Left cardiac atrium (tissue), 4 donors: ENCODE data around the gene DYSF. TPM values are rescaled to one million over a fixed set of nuclear protein-coding genes. Genes with fewer than 3 reads are reported as not detected.
A peak's percentile ranks its signal among the peaks of the same experiment; 100 is the strongest.

ENCODE experiments used
- ATAC-seq, 2 donors: fragments of 200-7000 bp; cut with Tn5 transposase; one replicate each; pipeline ENCODE4 v1.9.1; 2020; ENCODE audit warnings: mild to moderate bottlenecking in 2 of 2, moderate library complexity in 2 of 2
- DNase-seq: peaks from one replicate; pipeline ENCODE4 v3.0.0-alpha.2; 2020
- intact Hi-C, 2 donors: fragments of 100-400 bp; cut with DNase I; formaldehyde crosslinking; loops; one replicate each; pipeline versions ENCODE4 v1.14.1 to v1.15.1; 2022 to 2023
- total RNA-seq, 2 donors: library from RNA; stranded (reverse); fragmentation: NEBNext Ultra II Directional; extraction: Animal tissue kit (Norgen Biotek cat#: 25700); gene quantifications; one replicate each; pipeline ENCODE4 v1.2.1, GENCODE V29; 2021
- donor health status: DM: no; HTN: yes; CAD: no.
- donor health status: DM: no; HTN: yes; CAD: no; lungs with severe emphysema.
- donor health status: DM: yes; HTN: yes; CAD: no.
- donor health status: Dilated cardiomyopathy.

The DYSF gene
- total RNA-seq, 2 donors from 2014 or later: 36.8 to 45.8 TPM

DNA sequence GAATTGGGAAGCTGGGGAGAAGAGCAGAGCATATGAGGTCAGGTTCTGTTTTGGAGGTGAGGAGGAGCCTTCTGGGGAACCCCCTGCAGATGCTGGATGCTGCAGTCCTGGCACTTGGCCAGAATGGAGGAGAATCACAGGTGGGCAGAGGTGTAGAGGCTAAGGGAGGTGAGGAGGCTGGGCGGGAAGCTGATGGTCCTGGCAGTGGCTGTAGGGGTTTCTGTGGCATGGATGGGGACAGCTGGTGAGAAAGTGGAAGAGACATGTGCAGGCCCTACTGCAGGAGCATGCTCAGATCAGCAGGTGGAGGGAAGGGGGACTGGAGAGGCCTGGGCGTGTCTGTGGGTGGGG, 101.3 kb downstream of the DYSF start:
- DNase-seq (peak; percentile 18), ATAC-seq (no peak)
- intact Hi-C loops: no loop called here

DNA sequence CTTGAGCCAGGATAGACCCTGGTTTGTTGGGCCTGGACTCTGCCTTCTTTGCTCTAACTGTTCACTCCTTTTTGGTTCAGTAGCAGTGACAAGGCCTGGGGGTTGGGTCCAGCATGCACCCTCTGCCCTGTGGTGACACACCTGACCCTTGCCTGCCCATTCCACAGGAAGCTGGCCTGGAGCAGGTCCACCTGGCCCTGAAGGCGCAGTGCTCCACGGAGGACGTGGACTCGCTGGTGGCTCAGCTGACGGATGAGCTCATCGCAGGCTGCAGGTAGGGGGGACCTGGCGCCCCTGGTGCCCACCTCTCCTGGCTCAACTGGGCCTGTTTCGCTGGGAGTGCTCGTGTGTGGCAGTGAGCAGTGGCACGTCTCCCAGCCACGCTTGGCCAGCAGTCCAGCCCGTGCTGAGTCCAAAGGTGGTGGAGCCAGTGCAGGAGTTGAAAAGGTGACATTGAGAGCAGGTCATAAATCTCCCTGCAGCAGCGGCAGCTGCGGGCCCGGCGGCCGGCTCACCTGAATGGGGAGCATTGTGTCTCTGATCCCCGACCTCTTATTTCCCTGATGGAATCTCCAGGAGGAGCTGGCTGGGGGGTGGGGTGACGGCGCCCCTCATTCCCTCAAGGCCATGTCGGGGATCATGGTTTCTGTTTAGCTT, 102.6 kb downstream of the DYSF start:
- ATAC-seq (no peak), DNase-seq (peak; percentile 10)
- intact Hi-C loops: no loop called here

DNA sequence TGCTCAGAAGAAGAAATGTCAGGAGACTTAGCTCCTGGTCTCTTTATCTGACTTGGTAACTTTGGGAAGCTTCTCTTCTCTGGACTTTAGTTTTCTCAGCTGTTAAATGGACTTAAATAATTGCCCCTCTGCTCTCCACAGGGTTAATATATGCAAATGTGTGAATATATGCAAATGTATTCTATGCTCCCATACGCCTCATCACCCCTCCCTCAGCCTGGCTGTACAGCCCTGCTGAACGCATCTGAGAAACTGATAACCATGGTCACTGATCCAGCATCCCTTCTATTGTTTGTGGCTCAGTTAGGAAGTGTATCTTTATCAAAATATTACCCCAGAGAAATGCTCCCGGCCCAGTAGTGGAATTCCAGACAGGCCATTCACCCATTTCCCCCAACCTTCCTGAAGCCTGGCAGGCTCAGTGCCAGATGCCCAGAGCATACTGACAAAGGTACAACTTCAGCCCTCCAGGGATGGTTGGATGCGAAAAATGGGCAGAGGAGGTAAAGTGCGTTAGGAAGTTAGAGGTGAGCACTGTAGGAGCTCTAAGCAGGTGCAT, 103.4 kb downstream of the DYSF start:
- intact Hi-C loops: no loop called here
- peak; percentile 13 for DNase-seq
- ATAC-seq: no peak

DNA sequence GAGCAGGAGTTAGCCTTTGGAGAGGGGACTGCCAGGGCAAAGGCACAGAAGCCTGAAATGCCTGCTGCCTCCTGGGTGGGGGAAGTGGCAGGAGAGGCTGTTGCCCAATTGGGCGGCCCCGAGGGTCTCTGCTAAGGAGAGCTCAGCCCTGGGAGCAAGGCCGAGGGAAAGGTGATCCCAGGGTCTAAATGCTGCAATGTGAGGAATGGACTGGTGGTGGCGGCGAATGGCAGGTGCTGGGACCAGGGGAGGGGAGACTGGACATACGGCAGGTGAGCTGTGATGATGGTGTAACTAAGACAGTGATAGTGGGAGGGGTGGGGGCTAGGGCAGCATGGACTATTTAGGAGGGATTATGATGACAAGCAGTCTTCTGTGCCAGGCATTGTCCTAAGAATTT, 104.0 kb downstream of the DYSF start:
- DNase-seq (peak; percentile 9), ATAC-seq (no peak)
- intact Hi-C loops: no loop called here

DNA sequence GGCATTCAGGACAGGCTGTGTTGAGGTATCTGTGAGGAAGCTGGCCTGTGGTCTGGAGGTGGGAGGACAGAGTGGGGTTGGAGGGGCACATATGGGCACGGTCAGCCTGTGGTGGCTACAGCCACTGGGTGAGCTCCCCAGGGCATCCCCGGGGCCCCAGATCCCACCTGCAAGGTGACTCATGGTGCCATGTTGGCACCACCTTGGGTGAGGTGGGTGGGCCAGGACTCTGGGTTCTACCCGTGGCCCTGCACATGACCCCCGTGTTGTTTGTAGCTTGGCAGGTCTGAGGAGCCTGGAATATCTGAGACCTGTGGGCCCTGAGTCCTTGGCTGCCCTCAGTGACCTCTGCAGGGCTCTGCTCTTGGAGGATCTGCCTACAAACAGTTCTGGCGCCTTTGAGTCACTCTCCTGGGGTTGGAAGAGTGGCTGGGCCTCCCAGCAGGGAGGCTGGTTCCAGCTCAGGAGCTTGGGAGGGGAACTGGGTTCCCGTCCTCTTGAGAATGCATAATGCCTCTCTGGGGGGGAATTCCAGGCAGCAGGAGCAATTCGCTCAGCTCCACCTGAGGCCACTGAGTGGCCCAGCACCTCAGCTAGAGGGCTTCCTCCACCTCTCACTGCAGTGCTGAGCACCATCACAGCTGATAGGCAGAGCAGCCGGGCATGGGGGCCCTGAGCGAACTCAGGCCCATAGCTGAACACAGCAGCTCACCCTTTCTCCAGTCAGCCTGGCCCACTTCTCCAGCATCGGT, 105.1 kb downstream of the DYSF start:
- DNase-seq (peak; percentile 12), ATAC-seq (no peak)
- intact Hi-C loops: no loop called here

DNA sequence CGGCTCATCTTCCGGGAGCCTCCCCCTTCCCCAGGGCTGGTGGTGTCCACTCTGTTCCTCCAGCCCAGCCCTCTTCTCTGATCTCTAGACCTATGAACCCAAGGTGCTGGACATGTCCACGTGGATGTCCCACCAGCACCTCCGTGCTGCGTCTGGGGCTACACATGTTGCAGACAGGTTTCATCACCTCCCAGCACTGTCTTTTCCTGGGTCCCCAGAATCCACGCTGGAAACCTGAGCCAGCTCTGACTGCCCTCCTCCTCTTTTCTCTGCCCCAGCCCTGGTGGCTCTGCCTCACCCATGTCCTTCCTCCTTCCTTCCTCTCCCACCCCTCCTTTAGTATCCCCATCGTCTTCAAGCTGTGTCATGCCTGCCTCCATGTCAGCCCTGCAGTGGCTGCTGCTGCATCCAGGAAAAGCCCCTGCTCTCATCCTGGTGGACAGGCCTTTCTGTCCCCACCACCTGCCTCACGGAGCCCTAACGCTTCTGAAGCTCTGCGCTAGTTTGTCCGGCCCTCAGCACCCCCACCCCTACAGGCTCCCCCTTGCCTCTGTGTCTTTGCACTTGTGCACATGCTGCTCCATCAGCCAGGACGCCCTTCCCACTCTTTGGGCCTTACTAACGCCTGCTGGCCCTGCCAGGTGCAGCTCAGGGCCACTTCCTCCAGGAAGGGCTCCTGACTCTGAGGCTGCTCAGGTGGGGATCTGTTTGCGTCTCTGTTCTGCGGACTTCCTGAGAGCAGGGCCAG, 105.9 kb downstream of the DYSF start:
- DNase-seq (peak; percentile 1), ATAC-seq (no peak)
- intact Hi-C loops: no loop called here

DNA sequence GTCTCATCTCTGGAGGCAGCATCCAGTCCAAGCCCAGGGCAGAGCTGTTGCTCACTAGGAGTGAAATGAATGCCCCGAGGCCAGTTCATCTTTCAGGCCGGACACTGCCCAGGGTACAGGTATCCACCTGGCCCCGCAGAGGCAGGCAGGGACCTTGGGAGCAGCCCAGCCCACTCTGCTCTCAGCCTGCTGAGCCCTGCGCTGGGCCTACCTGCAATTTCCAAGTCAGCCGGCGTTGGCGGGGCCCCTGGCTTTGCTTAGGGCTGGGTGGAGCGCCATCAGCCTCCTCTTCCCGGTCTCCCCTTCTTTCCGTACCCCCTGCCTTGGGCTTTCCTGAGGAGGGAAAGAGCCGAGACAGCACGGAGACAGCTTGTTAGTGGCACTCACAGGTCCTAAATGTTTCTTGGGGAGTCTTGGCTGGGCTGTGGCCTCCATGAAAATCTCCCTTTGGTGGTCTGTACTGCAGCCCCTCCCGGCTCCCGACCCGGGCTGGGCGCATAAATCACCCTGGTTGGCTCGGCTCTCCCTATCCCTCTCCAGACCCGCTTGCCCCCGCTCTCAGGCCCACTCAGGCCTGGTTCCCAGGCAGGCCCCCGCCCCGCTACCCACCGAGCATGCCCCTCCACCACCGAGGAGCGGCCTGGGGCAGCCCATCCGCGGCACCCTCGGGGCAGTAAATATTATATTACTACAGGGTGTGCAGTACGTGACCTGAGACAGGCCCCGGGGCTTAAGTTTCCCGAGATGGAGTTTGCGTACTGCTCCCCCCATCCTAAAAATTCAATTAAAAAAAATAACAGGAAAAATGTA, 106.7 kb downstream of the DYSF start:
- intact Hi-C loops: no loop called here
- peak; percentile 14 for DNase-seq

DNA sequence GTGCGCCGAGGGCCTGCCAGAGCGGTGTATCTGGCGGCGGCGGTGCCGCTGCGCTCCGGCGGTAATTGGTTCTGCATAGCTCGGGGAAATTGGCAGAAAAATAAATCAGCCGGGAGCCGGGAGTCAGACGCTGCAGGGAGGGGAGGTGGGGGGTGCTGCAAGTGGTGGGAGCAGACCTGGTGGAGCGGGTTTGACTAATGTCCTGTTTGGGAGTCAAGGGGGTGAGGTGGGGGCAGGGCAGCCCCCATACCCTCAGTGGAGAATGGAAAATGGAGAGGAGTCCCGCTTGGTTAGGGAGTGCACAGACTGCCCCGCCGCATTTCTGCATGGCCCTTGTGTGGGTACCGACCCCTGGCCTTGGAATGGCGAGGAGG, 107.3 kb downstream of the DYSF start:
- DNase-seq (peak; percentile 19), ATAC-seq (no peak)

More for the DNA sequence above, 106.7 kb downstream of the DYSF start:
- no peak for ATAC-seq

DNA sequence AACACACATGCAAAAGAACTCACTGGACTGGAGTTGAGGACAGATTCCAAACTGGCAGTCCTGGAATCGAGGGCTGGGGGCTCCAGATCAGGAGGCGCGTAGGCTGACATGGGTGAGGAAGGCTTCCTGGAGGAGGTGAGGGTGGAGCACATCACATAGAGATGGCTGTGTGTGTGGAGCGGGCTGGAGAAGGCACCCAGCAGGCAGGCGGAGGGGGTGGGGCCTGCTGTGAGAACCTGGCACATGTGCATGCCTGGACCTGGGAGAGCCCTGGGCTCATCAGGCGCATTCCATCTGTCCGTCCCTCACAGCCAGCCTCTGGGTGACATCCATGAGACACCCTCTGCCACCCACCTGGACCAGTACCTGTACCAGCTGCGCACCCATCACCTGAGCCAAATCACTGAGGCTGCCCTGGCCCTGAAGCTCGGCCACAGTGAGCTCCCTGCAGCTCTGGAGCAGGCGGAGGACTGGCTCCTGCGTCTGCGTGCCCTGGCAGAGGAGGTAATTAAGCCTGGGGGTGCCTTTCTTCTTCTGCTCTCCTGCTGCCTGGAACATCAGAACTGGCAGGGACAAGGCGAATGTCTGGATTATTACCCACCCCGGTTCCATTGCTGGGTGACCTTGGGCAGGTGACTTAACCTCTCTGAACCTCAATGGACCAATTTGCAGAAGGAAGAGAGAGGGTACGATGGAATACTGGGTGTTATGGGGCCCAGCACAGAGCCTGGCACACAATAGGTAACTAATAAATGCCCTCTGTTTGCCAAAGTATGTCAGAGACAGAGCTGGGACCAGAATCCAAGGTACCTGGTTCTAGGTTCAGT, 108.3 kb downstream of the DYSF start:
- peak; percentile 13 for DNase-seq
- no peak for ATAC-seq

More for the DNA sequence above, 107.3 kb downstream of the DYSF start:
- intact Hi-C loops: no loop called here

DNA sequence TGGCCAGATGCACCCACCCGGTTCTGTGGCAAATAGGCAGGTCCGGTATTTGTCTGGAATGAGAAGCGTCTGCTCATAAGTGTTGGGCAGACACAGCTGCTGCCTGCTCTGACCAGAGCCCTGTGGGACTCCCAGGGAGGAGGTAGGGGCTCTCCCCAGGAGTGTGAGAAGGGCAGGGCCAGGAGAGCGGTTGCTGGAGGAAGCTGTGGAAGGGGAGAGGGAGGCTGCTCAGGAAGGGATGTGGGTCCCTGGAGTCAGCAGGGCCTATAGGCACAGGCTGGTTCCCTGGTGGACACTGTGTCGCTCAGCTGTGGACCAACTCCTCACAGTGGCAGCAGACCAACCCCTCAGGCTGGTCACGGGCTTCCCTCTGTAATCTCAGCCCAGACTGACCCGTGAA, 109.2 kb downstream of the DYSF start:
- DNase-seq: no peak
- intact Hi-C loops: no loop called here
- no peak for ATAC-seq

More for the DNA sequence above, 108.3 kb downstream of the DYSF start:
- intact Hi-C loops: no loop called here

DNA sequence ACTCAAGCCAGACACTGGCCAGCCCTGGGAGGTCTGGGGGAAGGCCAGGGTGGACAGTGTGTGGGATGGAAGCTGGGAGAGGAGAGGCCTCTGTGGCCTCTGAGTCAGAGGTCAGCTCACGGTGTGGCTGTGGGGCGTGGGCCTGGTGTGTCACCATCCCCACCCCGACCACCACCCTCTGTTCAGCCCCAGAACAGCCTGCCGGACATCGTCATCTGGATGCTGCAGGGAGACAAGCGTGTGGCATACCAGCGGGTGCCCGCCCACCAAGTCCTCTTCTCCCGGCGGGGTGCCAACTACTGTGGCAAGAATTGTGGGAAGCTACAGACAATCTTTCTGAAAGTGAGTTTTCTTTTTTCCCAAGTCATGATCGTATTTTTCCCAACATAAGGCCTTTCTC, 110.5 kb downstream of the DYSF start:
- DNase-seq (peak; percentile 26), ATAC-seq (no peak)

DNA sequence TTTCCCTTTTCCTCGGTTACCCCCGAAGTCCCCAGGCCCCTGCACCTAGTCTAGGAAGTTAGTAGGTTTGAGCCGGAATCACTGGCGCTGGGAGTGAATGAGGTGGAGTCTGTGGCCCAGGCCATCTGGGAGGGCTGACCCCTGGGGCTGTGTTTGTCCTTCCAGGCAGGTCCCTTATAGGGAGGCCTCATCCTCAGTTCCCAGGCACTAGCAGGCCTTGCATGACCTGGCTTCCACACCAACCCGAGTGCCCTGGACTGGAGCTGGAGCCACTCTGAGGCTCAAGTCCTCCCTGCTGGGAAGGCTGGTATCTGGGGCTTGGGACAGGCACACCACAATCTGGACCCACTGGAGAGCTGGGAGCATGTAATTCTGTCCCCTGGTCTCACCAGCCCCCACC, 111.0 kb downstream of the DYSF start:
- intact Hi-C loops: no loop called here
- ATAC-seq (no peak), DNase-seq (no peak)

More for the DNA sequence above, 110.5 kb downstream of the DYSF start:
- intact Hi-C loops: no loop called here

DNA sequence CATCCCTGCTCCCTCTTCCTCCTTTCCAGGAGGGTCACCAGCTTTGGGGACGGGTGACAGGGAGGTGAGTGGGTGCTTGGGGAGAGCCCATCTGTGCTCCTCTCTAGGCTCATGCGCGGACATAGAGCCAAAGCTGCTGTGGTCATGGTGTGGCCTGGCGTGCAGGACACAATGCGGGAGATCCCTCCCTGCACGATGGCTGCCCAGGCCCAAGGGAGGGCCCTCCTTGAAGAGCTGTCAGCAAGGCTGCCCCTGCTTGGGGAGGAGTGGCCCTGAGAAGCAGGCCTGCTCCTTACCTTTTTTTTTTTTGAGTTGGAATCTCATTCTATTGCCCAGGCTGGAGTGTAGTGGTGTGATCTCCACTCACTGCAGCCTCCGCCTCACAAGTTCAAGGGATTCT, 111.4 kb downstream of the DYSF start:
- DNase-seq (no peak), ATAC-seq (no peak)
- intact Hi-C loops: no loop called here

DNA sequence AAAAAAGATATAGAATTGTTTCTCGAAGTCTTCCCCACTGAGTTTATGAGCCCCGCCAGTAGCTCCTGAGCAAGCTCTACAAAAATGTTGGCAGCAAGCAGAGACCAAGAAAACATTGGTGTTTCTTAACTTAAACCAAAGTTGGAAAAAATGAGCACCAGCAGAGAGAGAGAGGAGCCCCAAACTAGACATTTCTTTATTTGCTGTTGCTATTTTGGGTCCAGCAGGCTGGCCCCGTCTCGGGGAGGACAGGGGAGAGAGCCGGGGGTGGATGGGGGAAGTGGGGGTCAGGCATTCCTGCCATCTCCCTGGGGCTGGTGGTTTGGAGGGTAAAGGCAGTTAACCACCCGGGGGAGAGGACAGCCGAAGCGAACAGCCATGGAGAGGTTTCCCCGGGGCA, 113.0 kb downstream of the DYSF start:
- intact Hi-C loops: no loop called here
- no peak for DNase-seq
- peak in 1 of 2 donors; percentile 21 for ATAC-seq

DNA sequence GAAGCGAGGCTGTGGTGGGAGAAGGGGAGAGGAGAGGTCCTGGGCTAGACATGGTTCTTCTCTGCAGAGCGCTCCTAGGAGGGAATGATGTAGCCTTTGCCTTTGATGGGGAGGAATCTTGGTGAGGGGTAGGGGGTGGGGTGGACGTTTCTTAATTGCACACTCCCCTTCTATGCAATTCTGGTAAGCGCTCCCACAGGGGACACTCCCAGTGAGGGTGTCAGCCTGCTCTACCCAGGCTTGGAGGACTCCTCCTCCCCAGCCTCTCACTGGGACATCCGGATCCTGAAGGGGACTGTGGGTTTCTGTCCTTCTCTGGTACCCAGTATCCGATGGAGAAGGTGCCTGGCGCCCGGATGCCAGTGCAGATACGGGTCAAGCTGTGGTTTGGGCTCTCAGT, 114.3 kb downstream of the DYSF start:
- DNase-seq (no peak), ATAC-seq (no peak)
- intact Hi-C loops: no loop called here

DNA sequence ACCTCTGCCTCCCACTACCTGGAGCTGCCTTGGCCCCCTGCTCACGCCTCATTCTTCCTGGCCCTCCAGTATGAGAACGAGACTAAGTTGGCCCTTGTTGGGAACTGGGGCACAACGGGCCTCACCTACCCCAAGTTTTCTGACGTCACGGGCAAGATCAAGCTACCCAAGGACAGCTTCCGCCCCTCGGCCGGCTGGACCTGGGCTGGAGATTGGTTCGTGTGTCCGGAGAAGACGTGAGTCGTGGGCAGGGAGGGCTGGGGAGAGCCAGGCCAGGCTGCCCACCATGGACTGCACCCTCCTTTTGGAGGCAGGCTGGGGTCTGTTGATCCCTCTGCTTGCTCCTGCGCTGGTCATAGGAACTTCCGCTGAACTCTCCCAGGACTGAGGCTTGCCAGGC, 114.7 kb downstream of the DYSF start:
- no peak for DNase-seq
- intact Hi-C loops: no loop called here
- ATAC-seq: no peak

DNA sequence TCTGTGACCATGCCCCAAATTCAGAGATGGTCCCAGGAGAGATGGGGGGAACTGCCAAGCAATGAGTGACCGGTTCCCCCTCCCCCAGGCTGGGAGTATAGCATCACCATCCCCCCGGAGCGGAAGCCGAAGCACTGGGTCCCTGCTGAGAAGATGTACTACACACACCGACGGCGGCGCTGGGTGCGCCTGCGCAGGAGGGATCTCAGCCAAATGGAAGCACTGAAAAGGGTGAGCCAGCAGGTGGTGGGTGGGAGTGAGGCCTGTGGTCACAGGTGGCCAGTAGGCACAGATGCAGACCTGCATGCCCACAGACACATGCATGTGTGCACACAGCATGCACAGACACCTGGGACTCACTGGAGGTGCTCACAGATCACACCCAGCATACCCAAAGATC, 117.2 kb downstream of the DYSF start:
- no peak for ATAC-seq
- no peak for DNase-seq
- intact Hi-C loops: no loop called here

DNA sequence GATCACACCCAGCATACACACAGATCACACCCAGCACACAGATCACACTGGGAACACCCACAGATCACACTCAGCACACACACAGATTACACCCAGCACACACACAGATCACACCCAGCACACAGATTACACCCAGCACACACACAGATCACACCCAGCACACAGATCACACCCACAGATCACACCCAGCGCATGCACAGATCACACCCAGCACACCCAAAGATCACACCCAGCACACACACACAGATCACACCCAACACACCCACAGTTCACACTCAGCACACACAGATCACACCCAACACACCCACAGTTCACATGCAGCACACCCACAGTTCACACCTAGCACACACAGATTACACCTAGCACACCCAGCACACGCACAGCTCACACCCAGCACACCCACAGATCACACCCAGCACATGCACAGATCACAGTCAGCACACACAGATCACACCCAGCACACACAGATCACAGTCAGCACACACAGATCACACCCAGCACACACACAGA, 117.6 kb downstream of the DYSF start:
- no peak for DNase-seq
- no peak for ATAC-seq
- intact Hi-C loops: no loop called here
